Tibial nerve (tissue), 4 donors: ENCODE results near the gene DNAJB12. TPM values are rescaled to one million over a fixed set of nuclear protein-coding genes. Genes with fewer than 3 reads are reported as not detected.
"Not testable (repeated sequence)": the region's sequence is repeated elsewhere in the genome, so short reads cannot be mapped to it uniquely, and the experiment has no call there.

ENCODE experiments used
- DNase-seq, 2 donors: peaks; one replicate each; pipeline ENCODE4 v3.0.0-alpha.2; 2019; ENCODE audit warnings: low spot score in 2 of 2
- H3K27ac ChIP-seq, 4 donors: fragments of 200-600 bp; sonication (generic) in 3 of 4; one replicate each; pipeline ENCODE4 v1.5.1; 2017 to 2019; ENCODE audit warnings: mild to moderate bottlenecking in 1 of 4
- H3K27me3 ChIP-seq, 2 donors: fragments of 200-600 bp; sonication (generic) in 1 of 2; one replicate each; pipeline versions ENCODE4 v1.5.1 to v1.6.0; 2017 to 2019
- H3K36me3 ChIP-seq, 3 donors: fragments of 200-600 bp; sonication (generic); one replicate each; pipeline ENCODE4 v1.5.1; 2018 to 2019
- H3K4me1 ChIP-seq, 4 donors: fragments of 200-600 bp; sonication (generic) in 3 of 4; one replicate each; pipeline ENCODE4 v1.5.1; 2017 to 2019
- H3K4me3 ChIP-seq, 4 donors: fragments of 200-600 bp; sonication (generic) in 3 of 4; one replicate each; pipeline ENCODE4 v1.5.1; 2017 to 2019; ENCODE audit warnings: mild to moderate bottlenecking in 1 of 4, moderate library complexity in 1 of 4
- H3K9me3 ChIP-seq, 4 donors: fragments of 200-600 bp; sonication (generic) in 3 of 4; one replicate each; pipeline ENCODE4 v1.5.1; 2017 to 2019
- EP300 ChIP-seq, 2 donors: sonication (generic); formaldehyde crosslinking; IDR thresholded peaks; one replicate each; pipeline ENCODE4 v1.6.1; 2017; ENCODE audit warnings: antibody characterized with exemption in 2 of 2, mild to moderate bottlenecking in 1 of 2
- POLR2A ChIP-seq, 2 donors: fragments of 450-650 bp; IDR thresholded peaks; one replicate each; pipeline ENCODE4 v1.6.1; 2017; ENCODE audit warnings: antibody characterized with exemption in 2 of 2, mild to moderate bottlenecking in 2 of 2, moderate library complexity in 2 of 2
- whole genome bisulfite sequencing, 2 donors: methylation state at CpG; one replicate each; pipeline ENCODE4 v1.1.5; 2018; 5-methylcytosine and 5-hydroxymethylcytosine counted together
- total RNA-seq, 4 donors: library from RNA; depleted of rRNA; stranded (reverse); fragments of >200 nt; gene quantifications; one replicate each; pipeline ENCODE4 v1.1.0, GENCODE V29; 2016
- TF ChIP-seq, protein P1 (sequence below), 5 experiments: fragments of 200-600 bp in 3 of 5; fragments of 450-650 bp in 2 of 5; sonication (generic) in 3 of 5; IDR thresholded peaks; one replicate each; pipeline ENCODE4 v1.5.1; 2016 to 2019; ENCODE audit warnings: antibody characterized with exemption in 5 of 5, mild to moderate bottlenecking in 3 of 5, moderate library complexity in 2 of 5

Gene DNAJB12
- total RNA-seq, 4 donors from 2014 or later = 81.3 to 115 (median 98.9) TPM

DNA sequence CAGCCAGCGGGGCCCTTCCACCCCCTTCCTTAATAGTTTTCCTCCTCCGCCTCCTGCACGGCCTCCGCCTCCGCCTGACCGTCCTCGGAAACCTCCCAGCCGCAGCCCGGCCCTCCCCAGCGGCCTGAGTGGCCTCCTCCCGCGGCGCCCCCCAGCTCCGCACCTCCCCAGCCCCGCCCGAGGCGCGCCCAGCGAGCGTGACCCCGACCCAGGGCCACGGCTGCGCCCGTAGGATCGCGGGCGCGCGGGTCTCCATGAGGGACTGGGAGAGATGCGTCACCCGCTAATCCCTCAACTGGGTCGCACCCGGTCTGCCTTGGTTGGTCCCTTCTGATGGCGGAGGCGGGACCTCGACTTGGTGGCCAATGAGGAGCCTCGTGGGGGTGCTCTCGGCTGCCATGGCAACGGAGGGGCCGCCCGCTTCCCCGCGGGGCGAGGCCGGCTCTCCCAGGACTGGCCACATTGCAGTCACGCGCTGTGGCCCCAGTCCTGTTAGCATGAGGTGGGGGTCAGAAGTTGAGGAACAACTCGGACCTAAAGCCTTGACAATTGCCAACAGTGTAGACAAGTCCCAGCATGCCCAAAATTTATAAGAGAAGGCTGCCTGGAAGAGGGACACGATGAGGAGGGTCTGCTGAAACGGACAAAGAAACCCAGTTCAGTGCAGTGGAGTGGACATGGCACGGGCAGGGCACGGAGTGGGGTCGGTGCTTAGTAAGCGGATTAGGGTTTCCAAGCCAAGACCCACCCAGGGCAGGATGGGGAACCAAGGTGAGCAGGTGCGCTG is 56.7 kb downstream of the DNAJB12 start:
- Histone ChIP-seq H3K36me3 (no peaks in the 10 kb centered on the region), H3K27me3 (no peaks in the 10 kb centered on the region), H3K4me1 (peaks cover 0 to 31% (median 12%) of the 10 kb centered on the region in 4 donors), H3K9me3 (no peaks in the 10 kb centered on the region), H3K4me3 (peak overlapping the region; percentile 42 to 71 (median 65)), H3K27ac (peak overlapping the region; percentile 86 to 99 (median 94))
- WGBS, 2 donors = 5 to 8% methylated on average over 33 to 53 of the region's 55 CpGs
- peak; percentile 96 to 97 for DNase-seq
- TF ChIP-seq POLR2A (IDR thresholded peaks at IDR 0.05) = peak; percentile 91 to 94
- peak; percentile 87 to 92 for TF ChIP-seq EP300 (IDR thresholded peaks at IDR 0.05)
- TF ChIP-seq, protein P1, sequence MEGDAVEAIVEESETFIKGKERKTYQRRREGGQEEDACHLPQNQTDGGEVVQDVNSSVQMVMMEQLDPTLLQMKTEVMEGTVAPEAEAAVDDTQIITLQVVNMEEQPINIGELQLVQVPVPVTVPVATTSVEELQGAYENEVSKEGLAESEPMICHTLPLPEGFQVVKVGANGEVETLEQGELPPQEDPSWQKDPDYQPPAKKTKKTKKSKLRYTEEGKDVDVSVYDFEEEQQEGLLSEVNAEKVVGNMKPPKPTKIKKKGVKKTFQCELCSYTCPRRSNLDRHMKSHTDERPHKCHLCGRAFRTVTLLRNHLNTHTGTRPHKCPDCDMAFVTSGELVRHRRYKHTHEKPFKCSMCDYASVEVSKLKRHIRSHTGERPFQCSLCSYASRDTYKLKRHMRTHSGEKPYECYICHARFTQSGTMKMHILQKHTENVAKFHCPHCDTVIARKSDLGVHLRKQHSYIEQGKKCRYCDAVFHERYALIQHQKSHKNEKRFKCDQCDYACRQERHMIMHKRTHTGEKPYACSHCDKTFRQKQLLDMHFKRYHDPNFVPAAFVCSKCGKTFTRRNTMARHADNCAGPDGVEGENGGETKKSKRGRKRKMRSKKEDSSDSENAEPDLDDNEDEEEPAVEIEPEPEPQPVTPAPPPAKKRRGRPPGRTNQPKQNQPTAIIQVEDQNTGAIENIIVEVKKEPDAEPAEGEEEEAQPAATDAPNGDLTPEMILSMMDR (IDR thresholded peaks at IDR 0.05) = peak in 1 of 5 experiments; percentile 36

DNA sequence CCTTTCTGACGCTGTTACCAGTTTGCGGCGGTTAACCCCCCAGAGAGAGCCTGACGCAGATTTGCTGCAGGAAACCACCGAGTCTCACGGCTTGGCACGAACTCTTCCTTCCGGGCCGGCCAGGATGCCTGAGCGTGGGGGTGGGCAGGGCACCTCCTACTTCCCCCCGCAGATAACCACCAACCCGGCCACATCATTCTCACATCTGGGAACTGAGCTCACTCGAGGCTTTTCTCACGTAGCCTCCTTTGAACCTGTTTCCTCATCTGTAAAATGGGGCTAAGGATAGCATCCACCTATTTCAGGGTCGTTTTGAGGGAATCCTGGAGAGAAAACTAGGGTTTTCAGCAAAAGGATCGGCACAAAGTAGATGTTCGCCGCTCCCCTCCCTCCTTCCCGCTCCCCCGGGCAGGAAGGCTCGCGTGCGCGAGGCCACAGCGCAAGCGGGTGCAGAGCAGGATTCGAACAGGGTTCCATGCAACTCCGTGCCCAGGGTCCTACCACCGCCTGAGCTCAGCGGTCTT is 57.4 kb downstream of the DNAJB12 start:
- TF ChIP-seq, protein P1 (IDR thresholded peaks at IDR 0.05) = no peak
- TF ChIP-seq EP300 (IDR thresholded peaks at IDR 0.05) (peak; percentile 79 to 88), POLR2A (IDR thresholded peaks at IDR 0.05) (peak in 1 of 2 donors; percentile 59)
- 3 to 7% methylated on average over 20 to 29 of the region's 30 CpGs for WGBS, 2 donors
- peak; percentile 76 to 78 for DNase-seq

GRCh38 chr10:72296829-72297280 is 57.9 kb downstream of the DNAJB12 start:
- DNase-seq, H3K9me3 ChIP-seq, H3K27me3 ChIP-seq, H3K36me3 ChIP-seq: not testable (repeated sequence)
- WGBS, 2 donors = 71 to 79% methylated on average over 19 of the region's 19 CpGs
- peak in 1 of 2 donors; percentile 43 for TF ChIP-seq POLR2A (IDR thresholded peaks at IDR 0.05)
- Histone ChIP-seq H3K4me3 (peak overlapping the region; percentile 42 to 71 (median 65)), H3K4me1 (peaks cover 0 to 31% (median 12%) of the 10 kb centered on the region in 4 donors), H3K27ac (peak overlapping the region; percentile 86 to 99 (median 94))

More for the DNA sequence above, 57.4 kb downstream of the DNAJB12 start:
- Histone ChIP-seq H3K9me3 (no peaks in the 10 kb centered on the region), H3K27ac (peak overlapping the region; percentile 86 to 99 (median 94)), H3K4me1 (peaks cover 0 to 31% (median 12%) of the 10 kb centered on the region in 4 donors), H3K4me3 (peak overlapping the region; percentile 42 to 71 (median 65)), H3K27me3 (no peaks in the 10 kb centered on the region), H3K36me3 (no peaks in the 10 kb centered on the region)

GRCh38 chr10:72295330-72295910 is 59.3 kb downstream of the DNAJB12 start:
- H3K4me1 ChIP-seq = peaks cover 0 to 31% (median 12%) of the 10 kb centered on the region in 4 donors
- no peak for DNase-seq
- TF ChIP-seq, protein P1 (IDR thresholded peaks at IDR 0.05) = no peak
- TF ChIP-seq POLR2A (IDR thresholded peaks at IDR 0.05) (no peak), EP300 (IDR thresholded peaks at IDR 0.05) (no peak)

DNA sequence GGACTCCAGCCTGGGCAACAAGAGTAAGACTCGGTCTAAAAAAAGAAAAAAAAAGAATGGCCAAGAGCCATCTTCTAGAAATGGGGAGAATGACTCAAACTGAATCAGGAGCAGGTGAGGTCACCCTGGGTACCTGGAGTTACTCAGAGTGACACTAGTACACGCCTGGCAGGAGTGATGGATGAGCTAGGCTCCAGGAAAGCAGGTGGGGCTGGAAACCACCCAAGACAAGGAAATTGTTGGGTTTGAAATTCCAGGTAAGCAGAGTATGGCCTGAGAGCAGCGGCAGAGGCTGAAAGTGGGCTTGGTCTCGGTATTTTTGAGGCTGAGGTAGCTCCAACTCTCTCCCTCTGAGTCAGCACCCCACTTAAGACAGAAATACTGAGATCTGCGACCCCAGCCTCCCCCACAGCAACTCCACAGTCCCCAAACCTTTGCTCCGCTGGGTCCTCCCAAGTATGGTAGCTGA is 62.5 kb downstream of the DNAJB12 start:
- peaks cover 0 to 16% (median 8%) of the 10 kb centered on the region in 4 donors for H3K4me1 ChIP-seq
- WGBS, 2 donors = 82 to 86% methylated on average over 6 of the region's 6 CpGs
- TF ChIP-seq POLR2A (IDR thresholded peaks at IDR 0.05) (no peak), EP300 (IDR thresholded peaks at IDR 0.05) (no peak)
- TF ChIP-seq, protein P1 (IDR thresholded peaks at IDR 0.05) = no peak
- no peak overlapping the region for H3K4me3 ChIP-seq
- H3K27ac ChIP-seq = no peak overlapping the region
- H3K27me3 ChIP-seq = no peaks in the 10 kb centered on the region
- H3K36me3 ChIP-seq = no peaks in the 10 kb centered on the region
- no peak for DNase-seq
- H3K9me3 ChIP-seq = no peaks in the 10 kb centered on the region

More at GRCh38 chr10:72295330-72295910, 59.3 kb downstream of the DNAJB12 start:
- no peaks in the 10 kb centered on the region for H3K27me3 ChIP-seq
- no peaks in the 10 kb centered on the region for H3K36me3 ChIP-seq
- peak overlapping the region in 2 of 4 donors; percentile 14 to 97 for H3K27ac ChIP-seq
- 74 to 76% methylated on average over 8 of the region's 8 CpGs for WGBS, 2 donors
- no peaks in the 10 kb centered on the region for H3K9me3 ChIP-seq
- no peak overlapping the region for H3K4me3 ChIP-seq
